NCI-H1436 treated with DMSO at 0.1 percent for 48 hours (cell line): ENCODE data around the gene KLHL40.

Experiments
- DNase-seq: peaks from one replicate; lab custom pipeline; 2025; lab: John Stamatoyannopoulos, UW

KLHL40 gene

DNA sequence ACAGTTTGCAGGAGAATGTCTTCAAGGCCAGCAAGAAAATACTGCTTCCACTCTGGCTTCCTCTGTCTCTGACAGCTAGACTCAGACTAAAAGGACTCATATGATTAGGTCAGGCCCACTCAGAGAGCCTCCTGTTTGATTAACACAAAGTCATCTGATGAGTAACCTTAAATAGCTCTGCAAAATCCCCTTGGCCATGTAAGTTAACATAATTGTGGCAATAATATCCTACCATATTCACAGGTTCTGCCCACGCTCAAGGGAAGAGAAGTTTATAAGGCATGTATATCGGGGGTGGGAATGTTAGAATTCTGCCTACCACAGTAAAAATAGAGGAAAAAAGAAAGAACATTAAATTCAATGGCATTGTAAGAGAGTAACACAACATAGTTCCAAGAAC lies 37.9 kb downstream of the KLHL40 start:
- no peak for DNase-seq

DNA sequence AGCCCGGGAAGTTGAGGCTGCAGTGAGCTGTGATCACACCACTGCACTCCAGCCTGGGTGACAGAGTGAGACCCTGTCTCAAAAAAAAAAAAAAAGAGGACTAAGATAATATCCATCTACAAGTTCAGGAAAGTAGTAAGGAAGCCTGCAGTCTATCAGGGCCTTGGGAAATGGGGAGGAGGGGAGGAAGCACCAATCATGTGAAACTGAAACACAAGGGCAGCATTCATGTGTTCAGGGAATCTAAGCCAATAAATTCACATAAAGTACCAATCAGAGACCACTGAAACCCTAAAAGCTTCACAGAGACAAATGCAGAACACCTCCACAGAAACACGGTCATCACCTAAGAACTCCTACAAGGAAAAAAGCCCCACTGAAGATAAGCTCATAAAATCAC lies 40.1 kb downstream of the KLHL40 start:
- DNase-seq: no peak

DNA sequence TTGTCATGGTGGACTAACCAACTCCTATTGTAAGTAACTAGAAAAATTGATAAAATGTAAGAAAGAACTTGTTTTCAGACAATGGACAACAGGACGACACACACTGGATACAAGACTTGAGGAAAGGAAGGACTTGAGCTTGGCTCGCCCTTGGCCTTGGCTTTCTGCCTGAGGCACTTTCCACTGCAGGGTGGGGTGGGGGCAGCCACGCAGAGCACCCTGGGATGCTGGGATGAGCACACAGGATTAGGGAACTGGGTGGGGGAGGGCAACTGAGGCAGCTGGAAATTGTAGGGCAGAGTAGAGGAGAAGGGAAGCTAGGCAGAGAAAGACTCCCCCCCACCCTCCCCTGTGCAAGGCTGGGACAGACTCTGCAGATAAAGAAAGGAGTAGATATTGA lies 42.7 kb downstream of the KLHL40 start:
- DNase-seq: no peak

DNA sequence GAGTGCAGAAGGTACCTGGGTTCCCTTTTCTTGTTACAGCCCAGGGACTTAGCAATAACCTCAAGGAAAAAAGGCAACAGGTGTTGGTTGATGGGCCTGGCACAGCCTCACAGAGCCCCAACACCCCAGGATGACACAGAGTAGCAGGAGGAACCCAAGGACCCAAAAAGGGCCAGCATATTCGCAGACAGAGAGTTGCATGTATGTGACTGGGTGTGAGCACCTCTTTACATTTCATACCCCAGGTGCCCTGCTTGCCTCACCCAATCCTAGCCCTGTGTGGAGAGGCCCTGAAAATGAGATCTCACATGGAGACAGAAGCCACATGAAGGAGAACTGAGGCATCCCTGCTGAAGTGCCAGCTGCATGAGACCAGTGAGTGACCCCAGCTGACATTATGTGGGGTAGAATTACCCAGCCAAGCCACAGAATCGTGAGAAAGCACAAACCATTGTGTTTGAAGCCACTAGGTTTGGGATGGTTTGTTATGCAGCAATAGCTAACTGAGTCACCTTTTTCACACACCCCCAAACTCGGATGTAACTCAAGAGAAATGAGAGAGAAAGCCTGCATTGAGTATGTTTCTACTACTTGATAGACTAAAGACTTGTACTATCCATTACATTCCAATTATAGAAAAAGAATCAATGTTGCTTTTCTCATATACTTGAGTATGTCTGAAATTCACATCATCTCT lies 43.5 kb downstream of the KLHL40 start:
- DNase-seq: no peak

DNA sequence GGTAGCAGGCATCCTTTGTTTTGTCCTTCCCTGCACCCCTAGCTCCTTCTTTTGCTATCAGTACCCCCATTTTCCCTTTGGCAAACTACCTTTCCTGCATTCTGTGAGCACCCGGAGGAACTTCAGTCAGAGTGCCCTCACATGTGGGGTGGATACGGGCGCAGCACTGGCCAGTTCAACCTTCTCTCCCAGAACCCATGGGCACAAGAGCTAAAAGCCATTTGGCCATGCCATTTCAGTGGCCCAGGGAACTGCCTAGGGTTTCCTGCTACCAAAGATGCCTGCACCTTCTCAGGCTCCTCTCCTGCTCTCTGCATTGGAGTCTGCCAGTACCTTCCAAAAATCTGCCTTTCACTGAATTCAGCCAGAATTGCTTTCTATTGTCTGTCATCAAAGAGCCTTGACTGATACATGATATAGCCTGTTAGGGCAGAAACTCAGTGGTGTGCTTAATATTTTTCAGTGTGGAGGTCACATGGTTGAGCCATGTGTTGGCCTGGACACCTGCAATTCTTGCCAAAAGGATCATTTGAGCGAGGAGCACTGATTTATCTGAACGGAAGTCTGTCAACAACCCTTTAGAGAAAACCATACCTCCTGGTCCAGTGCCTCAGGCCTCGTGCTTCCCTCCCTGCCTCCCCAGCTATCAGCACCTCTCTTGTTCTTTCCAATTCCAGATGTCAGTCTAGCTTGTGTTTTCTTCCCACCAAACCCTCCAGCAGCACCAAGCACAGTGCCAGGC lies 44.2 kb downstream of the KLHL40 start:
- DNase-seq: no peak

DNA sequence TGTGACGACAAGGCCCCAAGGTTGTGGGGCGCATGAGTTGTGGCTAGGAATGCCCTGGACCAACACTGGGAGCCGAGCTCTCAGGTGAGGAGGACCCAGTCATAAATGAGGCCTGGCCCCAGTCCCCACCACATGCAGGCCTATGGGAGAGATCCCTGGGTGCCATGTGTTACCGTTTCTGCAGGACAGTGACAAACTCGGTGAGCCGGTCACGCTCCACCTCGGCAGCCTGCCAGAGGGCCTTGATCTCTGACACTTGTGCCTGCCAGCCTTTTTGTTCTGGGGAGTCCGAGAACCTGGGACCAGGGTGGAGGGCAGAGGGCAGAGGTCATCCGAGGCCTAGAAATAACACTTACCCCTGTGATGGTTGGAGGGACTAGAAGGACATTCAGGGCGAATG lies 45.0 kb downstream of the KLHL40 start:
- DNase-seq: no peak

DNA sequence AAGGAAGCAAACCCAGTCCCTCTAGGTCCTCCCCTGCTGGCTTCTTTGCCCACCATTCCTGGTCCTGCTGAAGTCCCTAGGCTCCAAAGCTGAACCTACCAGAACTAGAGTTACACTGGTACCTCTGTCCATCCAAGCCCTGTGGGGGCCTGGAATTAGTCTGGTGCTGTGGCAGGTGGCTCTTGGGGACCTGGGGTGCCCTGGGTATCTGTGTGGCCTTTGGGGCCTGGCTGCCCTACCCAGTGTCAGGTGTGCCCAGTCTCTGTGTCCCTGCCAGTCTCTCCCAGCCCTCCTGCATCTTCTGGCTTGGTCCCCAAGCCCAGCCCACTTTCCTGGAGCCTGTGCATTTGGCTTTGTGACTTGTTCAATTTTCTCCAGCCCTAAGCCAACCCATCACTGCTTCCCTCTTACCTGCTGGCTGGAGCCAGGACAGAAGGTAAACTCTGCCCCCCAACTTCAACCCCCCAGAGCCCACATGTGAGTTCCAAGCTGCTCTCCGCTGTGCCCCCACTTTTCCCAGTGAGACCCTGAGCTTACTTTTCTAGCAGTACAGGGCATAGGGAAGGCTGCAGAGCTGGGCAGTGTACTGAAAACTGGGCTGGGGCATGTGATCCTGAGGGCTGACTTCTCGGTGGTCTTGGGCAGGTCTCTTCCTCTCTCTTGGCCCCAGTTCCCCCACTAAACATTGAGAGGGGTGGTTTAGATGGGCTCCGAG lies 45.5 kb downstream of the KLHL40 start:
- no peak for DNase-seq

DNA sequence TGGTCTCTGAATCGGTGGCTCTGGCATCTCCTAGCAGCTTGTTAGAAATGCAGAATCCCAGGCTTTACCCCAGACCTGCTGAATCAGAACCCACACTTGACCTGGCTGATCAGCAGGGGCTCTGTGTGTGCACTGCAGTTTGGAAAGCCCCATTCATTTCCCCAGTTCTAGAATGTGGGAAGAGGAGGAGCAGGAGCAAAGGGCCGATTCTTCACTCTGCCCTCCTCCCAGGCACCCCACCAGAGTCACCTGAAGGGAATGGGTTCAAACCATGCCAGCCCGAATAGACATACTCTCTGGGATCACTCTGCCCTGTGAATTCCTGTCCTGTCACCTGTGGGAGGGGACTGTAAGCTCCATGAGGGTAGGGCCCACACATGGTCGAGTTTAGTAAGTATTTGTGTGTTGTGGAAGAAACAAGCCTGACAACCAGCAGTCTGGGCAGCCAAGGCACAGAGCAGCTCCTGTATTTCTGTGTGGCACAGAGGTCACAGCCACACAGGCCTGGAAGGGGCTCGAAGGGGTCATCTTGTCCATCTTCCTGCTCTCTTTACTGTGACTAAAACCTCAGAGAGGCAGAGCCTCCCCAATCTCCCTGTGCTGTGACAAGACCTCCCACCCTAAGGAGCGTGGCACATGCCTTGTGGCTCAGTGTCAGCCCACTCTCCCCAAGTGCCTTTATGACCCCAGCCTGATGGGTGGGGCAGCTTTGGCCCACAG lies 46.3 kb downstream of the KLHL40 start:
- no peak for DNase-seq

DNA sequence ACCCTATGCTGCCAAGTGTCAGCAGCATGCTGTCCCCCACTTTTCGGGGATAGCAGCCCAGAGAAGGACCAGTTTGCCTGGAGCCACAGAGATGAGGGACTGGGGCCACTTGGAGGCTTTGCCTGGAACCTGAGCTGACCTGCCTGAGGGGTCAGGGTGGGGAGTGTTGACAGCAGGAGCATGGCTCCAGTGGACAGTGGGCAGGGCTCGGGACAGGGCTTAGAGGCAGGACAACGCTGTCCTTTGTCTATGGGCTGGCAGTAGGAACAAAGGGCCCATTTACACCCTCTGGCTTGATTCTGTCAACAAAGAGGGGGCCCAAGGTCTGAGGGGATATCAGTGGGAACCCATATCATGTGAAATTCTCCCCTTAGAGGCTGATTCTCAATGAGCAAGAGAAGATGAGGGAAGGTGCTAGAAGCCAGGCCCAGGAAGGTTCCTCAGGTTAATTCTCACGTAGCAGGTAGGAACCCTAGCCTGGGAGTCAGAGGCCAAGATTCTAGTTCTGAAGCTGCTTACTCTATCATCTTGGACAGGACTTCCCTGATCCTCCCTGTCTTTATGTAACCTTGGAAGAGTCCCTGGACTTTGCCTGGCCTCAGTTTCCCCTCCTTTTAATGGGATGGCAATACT lies 47.0 kb downstream of the KLHL40 start:
- DNase-seq: no peak

DNA sequence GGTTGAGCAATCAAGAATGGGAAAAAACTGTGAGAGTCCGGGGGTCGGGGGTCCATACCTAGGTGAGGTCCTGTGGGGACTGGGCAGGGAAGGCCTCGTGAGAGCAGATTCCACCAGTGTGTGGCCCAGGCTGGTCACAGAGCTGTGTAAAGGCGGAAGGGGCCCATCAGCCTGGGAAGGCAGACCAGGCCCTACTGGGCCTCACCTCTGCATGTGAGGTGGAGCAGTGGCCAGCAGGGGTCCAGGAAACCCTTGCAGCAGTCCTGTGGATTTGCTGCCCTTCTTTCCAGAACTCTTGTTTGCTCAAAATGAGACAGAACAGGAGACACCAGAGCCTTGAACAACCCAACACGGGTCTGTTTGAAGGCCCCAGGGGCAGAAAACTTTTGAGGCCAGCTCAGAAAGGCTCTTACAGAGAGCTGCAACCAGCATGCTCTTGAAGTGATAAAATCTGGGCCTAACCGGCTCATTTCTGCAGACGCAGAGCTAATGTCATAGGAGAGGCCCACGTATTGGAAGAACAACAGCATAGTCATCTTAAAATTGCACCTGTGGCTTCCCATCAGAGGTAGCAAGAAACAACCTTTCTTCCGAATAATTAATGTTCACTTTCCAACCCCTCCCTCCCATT lies 47.6 kb downstream of the KLHL40 start:
- no peak for DNase-seq

DNA sequence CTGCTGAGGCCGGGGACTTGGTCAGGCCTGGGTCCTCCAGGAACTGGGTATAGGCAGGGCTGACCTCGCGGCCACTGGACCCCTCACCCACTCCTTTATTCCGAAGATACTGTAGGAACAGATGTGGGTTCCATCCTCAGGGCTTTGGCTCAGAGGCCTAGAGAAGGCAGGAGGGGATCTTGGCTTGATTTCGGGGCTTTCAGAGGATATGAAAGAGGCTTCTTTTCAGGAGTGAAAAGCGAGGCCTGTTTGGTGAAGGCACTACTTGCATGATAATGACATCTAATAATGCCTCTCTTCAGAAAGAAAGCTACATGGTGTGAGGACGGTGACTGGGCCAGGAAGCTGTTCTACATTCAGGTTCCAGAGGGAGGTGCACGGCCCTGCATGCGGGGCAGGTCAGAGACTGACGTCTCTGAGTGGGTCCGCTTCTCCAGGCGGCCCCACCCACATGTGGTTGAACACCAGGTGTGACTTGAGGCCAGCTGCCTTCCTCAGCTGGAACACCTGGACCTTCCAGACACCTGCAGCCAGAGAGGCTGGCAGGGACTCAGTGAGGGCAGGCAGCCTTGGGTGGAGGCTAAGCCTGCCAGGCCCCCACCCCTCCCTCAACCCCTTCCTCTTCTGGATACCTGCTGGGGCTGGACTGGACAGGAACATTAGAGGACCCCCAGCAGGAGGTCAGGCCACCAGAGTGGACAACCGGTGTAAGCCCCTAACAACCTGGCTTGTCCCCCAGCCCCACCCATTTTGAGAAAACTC lies 48.3 kb downstream of the KLHL40 start:
- DNase-seq: no peak

DNA sequence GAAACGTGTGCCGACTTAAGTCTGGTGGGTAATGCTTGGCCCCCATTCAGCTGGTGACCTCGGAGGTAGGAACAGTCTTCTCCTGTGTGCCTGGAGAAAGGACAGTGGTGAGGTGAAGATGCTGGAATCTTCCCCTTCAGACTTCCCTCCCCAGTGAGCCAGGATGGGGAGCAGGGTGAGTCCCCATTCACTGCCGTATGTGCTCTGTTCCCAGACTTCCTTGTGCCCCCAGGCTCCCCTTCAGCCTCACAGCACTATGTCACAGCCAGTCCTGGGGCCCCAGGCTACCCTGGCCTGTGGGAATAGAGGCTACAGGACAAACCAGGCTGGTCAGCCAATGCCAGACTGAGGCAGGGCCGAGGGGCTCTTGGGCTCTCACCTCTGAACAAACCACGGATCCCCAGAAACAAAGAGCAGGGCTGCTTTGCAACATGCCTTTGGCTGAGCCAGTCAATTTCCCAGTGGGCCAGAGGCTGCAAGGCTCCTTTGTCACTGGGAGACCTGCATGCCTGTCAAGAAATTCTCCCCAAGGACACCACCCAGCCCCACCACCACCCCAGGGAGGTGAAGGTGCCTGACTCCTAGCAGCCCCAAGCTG lies 49.0 kb downstream of the KLHL40 start:
- DNase-seq: no peak

DNA sequence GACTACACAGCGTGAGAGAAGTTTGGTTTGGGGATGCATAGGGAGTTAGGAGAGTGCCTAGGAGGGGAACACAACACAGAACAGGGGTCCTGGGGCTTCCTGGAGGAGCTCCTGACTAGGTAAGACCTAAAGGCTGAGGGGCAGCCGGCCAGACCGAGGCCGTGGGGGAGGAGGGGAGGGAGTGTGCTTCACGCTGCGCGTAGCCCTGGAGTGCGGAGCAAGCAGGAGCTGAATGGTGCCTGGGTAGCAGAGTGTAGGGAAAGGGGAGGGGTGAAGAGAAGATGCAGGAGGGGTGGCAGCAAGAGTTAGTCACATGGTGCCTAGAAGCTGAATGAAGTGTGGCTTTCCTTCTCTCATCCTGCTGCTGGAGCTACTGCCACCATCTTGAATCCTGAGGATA lies 49.7 kb downstream of the KLHL40 start:
- no peak for DNase-seq

DNA sequence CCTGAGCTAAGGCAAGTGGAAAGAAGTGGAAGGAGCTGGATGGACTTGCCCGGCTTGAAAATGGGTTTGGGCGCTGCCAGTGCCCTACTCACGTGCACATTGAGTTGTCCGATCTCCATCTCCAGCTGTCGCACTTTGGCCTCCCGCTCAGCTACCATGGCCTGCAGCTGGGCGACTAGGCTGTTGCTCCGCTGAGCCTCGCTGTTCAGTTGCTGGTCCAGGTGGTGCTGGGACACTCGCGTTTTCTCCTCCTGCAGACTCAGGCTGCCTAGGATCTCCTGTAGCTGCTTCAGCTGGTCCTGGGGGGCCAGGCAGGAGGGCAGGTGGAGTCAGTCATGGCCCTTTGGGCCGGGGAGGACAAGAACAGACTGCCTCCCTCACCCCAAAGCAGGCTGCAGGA lies 50.3 kb downstream of the KLHL40 start:
- no peak for DNase-seq

DNA sequence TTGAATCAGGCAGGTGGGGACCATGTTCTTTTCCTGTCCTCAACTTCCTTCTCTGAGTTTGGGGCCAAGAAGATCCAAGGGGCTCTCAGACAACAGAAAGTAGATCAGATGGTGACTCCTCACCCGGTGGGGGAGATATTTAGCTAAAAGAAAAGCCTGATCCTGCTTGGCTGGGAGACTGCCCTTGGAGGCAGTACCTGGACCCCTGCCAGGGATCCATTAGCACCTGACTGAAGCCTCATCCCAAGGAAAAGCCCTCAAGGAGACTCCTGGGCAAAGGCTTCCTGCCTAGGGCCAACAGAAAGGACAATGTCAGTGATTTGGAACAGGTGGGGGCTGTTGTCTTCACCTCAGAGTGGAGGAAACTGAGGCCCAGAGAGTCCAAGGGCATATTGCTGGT lies 50.7 kb downstream of the KLHL40 start:
- no peak for DNase-seq

DNA sequence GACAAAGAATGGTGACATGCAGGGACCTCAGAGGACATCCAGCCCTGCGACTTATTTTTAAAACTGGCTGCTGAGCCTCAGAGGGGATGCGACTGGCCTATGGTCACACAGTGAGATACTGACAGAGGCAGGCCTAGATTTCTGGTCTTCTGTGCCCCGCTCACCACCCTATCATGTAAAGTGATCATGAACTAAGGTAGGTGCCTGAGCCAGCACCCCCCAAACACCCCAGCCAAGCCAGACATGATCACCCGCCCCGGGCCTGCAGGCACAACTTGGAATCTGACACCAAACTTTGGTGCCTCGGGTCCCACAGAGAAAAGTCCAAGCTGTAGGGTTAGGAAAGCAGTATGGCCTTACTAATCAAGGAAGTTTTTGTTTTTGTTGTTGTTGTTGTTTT lies 51.2 kb downstream of the KLHL40 start:
- no peak for DNase-seq

DNA sequence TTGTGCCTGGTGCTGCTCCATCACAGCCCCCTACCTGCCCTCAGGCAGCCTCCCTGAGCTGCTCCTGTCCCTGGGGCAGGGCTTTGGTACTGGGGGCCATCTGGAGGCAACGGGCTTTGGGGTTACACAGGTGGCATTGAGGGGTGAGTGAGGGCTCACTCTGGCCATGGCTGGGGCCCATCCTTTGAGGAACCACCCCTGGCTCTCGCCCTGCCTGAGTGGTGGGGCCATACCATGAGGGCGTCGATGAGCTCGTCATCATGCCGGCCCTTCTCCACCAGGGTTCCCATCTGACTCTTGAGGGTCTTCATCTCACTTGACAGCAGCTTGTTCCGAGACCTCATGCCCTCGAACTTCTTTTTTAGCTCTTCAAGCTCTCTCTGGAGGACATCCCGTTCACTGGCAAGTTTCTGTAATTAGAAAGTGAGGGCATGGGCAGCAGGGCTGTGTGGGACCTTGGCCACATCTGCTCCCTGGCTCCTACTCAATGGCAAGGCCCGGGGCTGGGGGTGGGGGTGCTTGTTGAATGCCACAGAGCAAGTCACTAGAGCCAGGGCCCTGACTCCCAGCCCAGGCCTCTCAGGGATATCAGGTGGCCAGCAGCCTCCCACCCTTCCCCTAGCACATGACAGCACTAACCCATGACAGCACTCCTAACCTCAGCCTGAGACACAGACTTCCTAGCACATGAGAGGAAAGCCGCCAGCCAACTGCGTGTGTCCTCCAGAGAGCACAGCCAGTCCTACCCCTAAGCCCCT lies 54.2 kb downstream of the KLHL40 start:
- no peak for DNase-seq

DNA sequence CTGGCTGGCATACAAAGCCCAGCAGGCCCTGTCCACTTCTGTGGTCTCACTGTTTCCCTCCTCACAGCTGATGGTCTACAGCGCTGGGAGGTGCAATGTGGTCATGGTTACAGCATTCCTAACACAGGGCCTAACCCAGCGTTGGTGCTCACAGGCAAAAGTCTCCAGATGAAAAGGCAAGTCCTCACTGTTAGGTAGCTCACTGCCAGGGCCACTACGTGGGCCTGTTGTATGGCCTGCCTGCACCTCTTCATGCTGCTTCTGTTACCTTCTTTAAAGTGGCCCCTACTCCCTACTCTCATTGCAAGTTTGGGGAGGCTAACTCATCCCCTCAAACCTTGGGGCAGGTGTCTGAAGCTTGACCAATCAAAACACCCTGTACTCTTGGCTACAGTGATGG lies 56.5 kb downstream of the KLHL40 start:
- no peak for DNase-seq
